Eye (tissue), 1 donor: ENCODE measurements around the gene NRN1L.
"Not testable (repeated sequence)": the region's sequence is repeated elsewhere in the genome, so short reads cannot be mapped to it uniquely, and the experiment has no call there.

Experiments used
- DNase-seq: peaks from one replicate; pipeline ENCODE4 v3.0.0-alpha.2; 2015

NRN1L gene

GRCh38 chr16:67861877-67862276 is 22.8 kb upstream of the NRN1L start:
- DNase-seq, result no peak

- no peak for DNase-seq
Observed at GRCh38 chr16:67862623-67863583, 21.8 kb upstream of the NRN1L start.

DNA sequence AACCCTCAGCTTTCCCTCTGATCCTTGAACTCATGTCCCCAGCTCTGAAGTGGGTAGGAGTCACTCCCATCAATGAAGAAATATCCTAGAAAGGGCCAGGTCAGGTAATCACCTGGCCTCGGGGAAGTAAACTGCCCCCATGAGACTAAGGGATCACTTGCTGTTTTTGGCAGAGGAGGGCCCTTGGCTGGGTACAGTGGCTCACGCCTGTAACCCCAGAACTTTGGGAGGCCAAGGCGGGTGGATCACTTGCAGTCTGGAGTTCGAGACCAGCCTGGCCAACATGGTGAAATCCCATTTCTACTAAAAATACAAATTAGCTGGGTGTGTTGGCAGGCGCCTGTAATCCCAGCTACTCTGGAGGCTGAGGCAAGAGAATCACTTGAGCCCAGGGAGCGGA is 20.6 kb upstream of the NRN1L start:
- not testable (repeated sequence) for DNase-seq

GRCh38 chr16:67864594-67864993 is 20.1 kb upstream of the NRN1L start:
- no peak for DNase-seq

DNA sequence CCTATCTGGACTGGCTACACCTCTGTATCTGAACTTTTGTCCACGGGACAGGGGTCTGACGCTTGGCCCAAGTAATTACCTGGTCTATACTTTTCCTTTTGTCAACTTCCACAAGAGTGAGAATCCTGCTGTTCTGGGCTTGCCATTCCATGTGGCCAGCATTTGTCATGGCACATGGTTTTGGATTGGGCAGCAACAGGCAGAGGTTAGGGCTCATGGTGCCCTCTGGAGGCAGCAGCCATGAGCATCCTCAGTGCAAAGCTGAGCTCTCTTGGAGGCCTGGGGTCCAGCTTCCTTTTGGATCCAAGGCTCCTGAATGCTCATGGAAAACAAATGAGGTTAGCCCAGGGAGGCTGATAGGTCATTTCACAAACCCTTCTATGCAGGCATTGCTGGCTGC is 19.4 kb upstream of the NRN1L start:
- no peak for DNase-seq

DNA sequence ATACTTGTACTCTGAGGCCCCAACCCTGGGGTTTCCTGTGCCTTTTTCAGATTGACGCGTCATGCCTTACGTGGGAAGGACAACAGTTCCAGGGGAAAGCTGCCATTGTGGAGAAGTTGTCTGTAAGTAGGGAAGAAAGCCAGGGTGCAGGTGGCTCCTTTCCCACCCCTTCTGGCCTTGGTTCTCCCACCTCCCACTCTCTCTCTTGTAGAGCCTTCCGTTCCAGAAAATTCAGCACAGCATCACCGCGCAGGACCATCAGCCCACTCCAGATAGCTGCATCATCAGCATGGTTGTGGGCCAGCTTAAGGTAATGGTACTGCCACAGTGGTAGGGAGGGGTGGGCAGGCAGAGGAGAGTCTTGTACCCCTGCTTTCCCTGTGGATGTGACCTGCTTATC is 16.4 kb upstream of the NRN1L start:
- DNase-seq, result no peak

GRCh38 chr16:67869653-67870052 is 15.0 kb upstream of the NRN1L start:
- no peak for DNase-seq

DNA sequence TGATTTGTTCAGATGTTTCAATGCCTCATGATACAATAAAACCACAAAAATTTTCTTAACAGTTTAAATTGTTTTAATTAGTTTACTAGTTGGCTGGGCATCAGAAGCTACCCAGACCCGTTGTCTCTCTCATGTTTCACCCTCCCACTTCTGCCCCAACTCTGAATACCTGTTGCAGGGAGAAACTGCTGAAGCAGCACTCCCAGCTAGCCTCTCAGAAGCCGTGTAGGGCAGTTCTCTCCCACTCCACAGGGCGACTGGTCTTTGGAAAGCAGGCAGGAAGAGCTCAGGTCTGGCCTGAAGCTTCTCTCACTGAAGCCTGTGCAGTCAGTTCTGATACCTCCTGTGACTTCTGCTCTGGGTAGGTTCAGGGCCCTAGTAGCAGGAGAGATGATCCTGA is 13.4 kb upstream of the NRN1L start:
- no peak for DNase-seq

GRCh38 chr16:67872131-67872630 is 12.5 kb upstream of the NRN1L start:
- no peak for DNase-seq

- peak; percentile 88 for DNase-seq
Observed at GRCh38 chr16:67872631-67873434, 11.9 kb upstream of the NRN1L start, which contains the start of gene EDC4. Gene EDC4 (plus strand): TSS chr16:67873052. CDS start chr16:67873262, 210 bp downstream.

DNA sequence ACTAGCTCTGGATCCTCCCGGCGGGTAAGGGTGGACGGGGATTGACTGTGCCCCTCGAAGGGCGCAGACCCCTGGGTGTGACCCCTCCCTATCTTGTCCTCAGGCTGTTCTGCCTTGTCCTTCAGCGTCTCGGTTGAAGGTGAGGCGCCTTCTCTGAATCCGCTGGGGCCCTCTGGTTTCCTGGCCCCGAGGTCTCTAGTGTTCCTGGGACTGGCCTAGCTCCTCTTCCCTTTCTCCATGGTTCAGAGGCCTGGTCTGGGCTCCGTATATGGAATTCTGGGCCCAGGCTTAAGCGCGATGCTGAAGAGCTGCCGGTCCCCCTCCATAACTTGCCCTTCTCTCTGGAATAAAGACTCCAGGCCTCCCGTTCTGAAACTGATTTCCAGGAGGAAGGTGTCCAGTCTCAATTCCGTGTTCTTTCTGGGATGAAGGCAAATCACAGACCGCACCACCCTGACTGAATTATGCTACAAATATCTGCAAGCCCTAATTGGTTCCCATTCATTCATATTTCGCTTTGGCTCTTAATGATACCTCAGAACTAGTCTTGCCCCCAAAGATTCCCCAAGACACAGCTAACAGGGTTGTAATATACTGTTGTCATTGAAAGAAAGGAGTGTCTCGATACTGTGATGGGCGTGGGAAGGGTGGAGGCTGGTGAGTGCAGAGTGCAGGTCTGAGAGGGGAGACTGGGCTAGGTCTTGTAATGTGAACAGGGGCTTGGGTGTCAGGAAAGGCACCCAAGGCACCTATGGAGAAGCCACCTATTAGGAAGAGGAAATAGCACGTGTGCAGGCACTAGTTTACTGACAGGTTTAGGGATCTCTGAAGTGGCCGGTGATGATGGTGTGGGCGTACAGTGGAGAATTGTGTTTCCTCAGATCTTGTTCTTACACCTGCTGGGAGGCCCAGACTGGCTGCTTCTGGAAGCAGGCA is 11.0 kb upstream of the NRN1L start:
- DNase-seq, result no peak

DNA sequence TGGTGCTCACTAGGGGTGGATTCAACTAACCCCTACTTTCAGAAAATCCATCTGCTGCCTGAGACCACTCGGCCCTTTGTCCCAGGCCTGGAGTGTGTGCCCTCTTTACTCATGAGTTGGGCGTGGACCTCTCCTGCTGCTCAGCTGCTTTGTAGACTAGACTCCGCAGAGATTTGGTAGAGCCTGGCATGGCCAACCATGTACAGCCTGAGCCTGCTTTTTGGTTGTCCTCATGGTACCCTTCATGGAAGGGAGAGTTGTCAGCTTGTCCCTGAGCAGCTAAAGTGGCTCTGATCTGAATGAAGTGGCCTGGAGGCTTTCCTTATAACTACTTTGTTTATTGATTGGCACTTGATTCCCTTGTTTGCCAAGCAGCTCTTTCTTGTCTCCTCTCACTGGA is 10.3 kb upstream of the NRN1L start:
- DNase-seq, result no peak

DNA sequence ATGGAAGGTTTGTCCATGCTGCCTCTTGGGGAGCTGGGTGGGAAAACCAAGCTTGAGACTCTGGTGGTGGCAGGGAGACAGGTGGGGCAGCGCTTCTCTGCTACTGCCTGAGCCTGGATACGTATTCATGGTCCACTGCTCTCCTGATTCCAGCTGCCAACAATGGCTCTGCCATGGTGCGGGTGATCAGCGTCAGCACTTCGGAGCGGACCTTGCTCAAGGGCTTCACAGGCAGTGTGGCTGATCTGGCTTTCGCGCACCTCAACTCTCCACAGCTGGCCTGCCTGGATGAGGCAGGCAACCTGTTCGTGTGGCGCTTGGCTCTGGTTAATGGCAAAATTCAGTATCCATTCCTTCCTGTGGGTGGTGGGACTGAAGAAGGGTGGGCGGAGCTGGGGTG is 7.6 kb upstream of the NRN1L start:
- no peak for DNase-seq

- DNase-seq, result no peak
Observed at GRCh38 chr16:67878232-67878631, 6.5 kb upstream of the NRN1L start.

GRCh38 chr16:67878846-67879245 is 5.8 kb upstream of the NRN1L start:
- DNase-seq, result no peak

DNA sequence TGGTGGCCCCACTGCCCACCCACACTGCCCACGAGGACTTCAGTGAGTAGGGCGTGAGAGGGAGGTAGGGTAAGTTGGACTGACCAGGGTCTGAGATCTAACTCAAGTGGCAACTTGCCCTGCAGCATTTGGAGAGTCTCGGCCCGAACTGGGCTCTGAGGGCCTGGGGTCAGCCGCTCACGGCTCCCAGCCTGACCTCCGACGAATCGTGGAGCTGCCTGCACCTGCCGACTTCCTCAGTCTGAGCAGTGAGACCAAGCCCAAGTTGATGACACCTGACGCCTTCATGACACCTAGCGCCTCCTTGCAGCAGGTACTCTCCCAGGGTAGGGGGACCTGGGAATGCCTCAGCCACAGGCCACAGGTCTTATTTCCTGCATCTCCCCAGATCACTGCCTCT is 5.2 kb upstream of the NRN1L start:
- no peak for DNase-seq

DNA sequence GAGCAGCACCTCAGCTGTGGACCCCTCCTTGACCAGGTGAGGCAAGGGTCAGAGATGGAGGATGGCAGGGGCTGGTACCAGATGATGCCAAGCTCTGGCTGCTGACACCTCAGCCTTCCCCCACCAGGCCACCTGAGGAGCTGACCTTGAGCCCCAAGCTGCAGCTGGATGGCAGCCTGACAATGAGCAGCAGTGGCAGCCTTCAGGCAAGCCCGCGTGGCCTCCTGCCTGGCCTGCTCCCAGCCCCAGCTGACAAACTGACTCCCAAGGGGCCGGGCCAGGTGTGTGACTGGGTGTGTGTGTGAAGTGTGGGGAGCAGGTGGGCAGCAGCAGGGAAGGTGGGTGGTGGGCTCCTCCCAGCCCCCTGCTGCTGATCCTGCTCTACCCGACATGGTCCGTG is 4.7 kb upstream of the NRN1L start:
- DNase-seq, result no peak

- DNase-seq, result no peak
Observed at GRCh38 chr16:67880584-67880983, 4.1 kb upstream of the NRN1L start.

DNA sequence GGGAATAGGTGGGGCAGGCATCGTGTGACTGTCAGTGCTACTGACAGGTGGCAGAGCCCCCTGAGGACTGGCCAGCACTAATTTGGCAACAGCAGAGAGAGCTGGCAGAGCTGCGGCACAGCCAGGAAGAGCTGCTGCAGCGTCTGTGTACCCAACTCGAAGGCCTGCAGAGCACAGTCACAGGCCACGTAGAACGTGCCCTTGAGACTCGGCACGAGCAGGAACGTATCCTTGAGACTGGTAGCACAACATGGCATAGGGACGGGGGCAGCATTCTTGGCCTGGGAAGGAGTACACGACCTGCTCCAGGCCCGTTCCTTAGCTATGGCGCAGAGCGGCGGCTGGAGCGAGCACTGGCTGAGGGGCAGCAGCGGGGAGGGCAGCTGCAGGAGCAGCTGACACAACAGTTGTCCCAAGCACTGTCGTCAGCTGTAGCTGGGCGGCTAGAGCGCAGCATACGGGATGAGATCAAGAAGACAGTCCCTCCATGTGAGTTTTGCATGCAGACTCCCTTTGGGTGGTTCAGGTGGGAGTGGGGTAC is 3.0 kb upstream of the NRN1L start:
- no peak for DNase-seq

- peak; percentile 10 for DNase-seq
Observed at GRCh38 chr16:67882374-67883145, 2.1 kb upstream of the NRN1L start.

DNA sequence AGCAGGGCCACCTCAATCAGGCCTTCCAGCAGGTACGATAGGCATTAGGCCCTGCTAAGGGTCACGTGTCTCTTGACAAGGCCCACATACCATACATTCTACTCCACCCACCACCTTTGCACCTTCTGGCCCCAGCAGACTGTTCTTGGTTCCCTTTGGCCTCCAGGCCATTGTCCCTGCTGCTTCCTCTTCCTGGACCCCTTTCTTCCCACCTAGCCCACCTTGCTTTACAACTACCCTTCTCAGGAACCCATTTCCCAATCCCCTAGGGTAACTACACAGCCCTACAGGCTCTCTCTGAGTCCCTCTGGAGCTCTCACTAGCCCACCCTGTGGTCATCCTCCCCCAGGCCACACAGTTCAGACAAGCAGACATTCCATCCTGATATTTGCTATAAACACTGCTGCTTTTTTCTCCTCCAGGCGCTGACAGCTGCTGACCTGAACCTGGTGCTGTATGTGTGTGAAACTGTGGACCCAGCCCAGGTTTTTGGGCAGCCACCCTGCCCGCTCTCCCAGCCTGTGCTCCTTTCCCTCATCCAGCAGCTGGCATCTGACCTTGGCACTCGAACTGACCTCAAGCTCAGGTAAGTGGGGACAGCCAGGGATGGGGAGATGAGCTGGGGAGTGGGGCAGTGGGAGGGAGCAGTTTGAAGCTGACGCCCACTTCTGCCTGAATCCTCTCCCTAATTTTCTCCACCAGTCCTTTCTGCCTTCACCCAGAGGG is 1.4 kb upstream of the NRN1L start:
- no peak for DNase-seq
